ENCODE data around the gene IFT22.

GRCh38 chr7:101265622-101266516 lies 55.7 kb downstream of the IFT22 start:
- TF ChIP-seq GATA2 (IDR thresholded peaks at IDR 0.05; ENCODE audit: low read depth, low read length) (no peak), GATA3 (IDR thresholded peaks at IDR 0.05; ENCODE audit: low read depth, low read length) (no peak)
